ENCODE measurements around the gene CCL23.

DNA sequence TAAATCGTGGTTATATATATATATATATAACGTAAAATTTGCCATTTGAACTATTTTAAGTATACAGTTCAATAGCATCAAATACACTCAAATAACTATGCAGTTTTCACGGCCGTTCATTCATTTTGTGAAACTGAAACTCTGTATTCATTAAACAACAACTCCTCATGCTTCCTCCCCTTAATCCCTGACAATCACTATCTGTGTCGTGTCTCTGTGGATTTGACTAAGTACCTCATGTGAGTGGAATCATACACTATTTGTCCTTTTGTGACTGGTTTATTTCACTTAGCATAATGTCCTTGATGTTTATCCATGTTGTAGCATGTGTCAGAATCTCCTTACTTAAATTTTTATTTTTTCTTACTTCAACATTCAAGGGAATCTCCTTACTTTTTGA lies 2.8 kb downstream of the CCL23 start:
- TF ChIP-seq ZNF274 (IDR thresholded peaks at IDR 0.05; ENCODE audit: low read depth, low read length) (no peak), YY1 (IDR thresholded peaks at IDR 0.05; ENCODE audit: insufficient read depth, insufficient read length) (no peak)

Data from NT2/D1 (cell line).